GM12873 (cell line): ENCODE results near the gene CHCT1.

Source experiments
- CTCF ChIP-seq: IDR thresholded peaks from 2 replicates; pipeline ENCODE4 v1.5.1; 2012; ENCODE audit warnings: low read depth, mild to moderate bottlenecking, moderate library complexity, low read length, control low read depth; ENCODE audit not compliant: insufficient read depth; ENCODE audit errors: missing control alignments

Gene CHCT1

GRCh38 chr17:60395508-60396065, 26.7 kb upstream of the CHCT1 start:
- no peak for TF ChIP-seq CTCF

GRCh38 chr17:60396412-60396811, 25.9 kb upstream of the CHCT1 start:
- TF ChIP-seq CTCF: no peak

GRCh38 chr17:60398227-60398959, 23.9 kb upstream of the CHCT1 start:
- no peak for TF ChIP-seq CTCF

- TF ChIP-seq CTCF: no peak
These were observed 20.5 kb upstream of the CHCT1 start for GRCh38 chr17:60401819-60402218.

- TF ChIP-seq CTCF: no peak
These were observed 18.8 kb upstream of the CHCT1 start for GRCh38 chr17:60403523-60403810.

- TF ChIP-seq CTCF: no peak
These were observed 18.3 kb upstream of the CHCT1 start for GRCh38 chr17:60403962-60404361.

- no peak for TF ChIP-seq CTCF
These were observed 15.4 kb upstream of the CHCT1 start for GRCh38 chr17:60406887-60407286.

GRCh38 chr17:60410001-60410400, 12.3 kb upstream of the CHCT1 start:
- no peak for TF ChIP-seq CTCF
